ENCODE data around the gene FAM131C.
A peak's percentile ranks its signal among the peaks of the same experiment; 100 is the strongest.
"Not testable (repeated sequence)": the region's sequence is repeated elsewhere in the genome, so short reads cannot be mapped to it uniquely, and the experiment has no call there.

The FAM131C gene

DNA sequence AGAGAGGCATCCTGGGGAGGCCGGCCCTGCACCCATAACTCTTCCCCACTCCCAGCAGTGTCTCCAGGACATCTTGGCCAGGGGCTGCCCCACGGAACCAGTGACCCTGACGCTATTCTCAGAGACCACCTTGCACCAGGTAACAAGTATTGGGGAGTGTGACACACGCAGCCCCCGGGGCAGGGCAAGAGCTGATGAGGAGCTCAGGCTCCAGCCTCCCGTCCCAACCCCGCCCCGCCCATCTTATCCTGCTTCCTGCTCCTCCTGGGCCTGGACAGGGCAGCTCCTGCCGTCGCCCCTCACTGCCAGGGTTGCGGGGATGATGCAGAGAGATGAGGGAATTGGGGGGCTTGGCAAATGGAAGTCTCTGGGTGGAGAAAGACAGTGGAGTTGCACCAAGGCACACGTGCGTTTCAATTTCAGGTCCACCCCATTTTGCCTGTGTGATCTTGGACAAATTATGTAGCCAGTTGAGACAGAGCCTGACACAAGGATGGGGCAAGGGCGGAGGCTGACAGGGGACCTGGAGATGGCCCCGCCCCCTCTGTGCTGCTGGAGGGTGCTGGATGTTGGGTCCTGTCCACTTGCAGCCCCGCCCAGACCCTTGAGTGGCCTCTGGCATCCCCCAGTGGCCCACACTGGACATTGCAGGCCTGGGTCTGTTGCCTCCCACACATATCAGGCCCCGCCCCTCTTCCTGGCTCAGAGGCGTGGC lies 40.9 kb downstream of the FAM131C start:
- DNase-seq: peak; percentile 42

DNA sequence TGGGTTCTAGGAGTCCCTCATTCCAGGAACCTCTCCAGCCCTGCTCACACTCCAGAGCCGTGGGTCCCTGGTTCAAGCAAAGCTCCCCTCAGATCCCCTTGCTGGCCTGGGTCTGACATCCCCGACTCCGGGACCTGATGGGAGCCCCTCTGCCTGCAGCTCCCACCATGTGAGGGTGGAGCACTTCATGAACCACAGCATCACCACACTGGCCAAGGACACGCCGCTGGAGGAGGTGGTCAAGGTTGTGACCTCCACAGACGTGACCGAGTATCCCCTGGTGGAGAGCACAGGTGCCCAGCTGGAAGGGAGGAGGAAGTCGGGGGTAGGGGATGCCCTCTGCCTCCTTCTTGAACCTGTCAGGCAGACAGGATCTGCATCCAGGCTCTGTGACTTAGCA lies 41.9 kb downstream of the FAM131C start:
- no peak for DNase-seq

DNA sequence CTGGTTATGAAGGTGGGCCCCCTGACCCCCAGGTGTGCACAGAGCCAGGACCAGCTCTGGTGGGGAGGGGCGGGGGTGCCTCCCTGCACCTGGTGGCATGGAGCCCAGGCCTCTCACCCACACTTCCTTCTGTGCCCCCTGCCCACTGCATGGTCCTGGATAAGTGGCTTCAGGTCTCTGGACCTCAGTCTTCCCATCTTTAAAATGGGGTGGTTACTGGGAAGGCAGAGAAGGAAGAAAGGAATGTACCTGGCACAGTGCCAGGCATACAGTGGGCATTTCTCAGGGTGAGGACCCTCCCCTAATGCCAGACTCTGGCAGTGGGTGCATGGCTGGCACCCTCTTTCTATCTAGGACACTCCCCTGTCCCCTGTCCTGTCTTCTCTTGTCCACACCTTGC lies 44.2 kb downstream of the FAM131C start:
- DNase-seq: no peak

DNA sequence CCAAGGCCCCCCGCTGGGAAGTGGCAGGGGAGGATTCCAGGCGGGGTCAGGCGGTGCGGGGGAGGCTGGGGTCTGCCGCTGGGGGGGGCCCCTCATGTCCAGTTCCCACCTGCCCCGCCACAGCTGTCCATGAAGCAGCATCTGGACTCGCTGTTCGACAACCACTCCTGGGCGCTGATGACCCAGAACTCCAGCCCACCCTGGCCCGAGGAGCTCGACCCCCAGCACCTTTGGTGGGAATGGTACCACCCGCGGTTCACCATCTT lies 44.5 kb downstream of the FAM131C start:
- not testable (repeated sequence) for DNase-seq

DNA sequence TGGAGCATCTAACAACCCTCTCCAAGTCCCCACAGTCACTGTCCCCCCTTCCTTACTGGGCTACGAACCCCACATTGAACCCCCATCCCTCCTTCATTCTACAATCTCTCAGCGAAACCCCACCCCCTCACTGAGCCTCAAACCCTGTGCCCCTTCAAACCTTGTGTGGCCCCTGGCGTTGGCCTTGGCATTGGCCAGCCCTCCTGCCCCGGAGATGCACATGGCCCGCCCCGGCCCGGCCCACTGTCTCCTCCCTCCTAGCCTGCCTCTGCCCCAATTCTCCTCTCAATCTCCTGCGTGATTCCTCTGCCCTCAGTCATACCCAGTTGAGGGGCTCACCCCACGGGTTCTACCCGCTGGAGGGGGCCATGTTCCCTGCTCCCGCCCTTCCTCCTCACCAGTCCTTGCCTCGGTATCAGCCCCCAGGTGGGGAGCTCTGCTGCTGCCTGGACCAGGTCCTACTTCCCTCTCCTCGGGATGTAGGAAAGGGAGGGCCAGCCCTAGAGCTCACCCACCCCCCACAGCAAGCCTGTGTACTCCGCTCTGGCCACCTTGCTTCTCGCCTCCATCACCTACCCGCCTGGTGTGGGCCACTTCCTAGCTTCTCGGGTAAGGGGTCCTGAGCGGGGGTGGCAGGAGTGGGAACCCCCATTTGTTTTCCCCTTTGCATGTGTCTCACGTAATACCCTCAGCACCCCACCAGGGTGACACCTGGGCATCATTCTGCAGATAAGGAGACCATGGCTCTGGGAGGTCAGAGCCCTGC lies 45.0 kb downstream of the FAM131C start:
- no peak for DNase-seq

DNA sequence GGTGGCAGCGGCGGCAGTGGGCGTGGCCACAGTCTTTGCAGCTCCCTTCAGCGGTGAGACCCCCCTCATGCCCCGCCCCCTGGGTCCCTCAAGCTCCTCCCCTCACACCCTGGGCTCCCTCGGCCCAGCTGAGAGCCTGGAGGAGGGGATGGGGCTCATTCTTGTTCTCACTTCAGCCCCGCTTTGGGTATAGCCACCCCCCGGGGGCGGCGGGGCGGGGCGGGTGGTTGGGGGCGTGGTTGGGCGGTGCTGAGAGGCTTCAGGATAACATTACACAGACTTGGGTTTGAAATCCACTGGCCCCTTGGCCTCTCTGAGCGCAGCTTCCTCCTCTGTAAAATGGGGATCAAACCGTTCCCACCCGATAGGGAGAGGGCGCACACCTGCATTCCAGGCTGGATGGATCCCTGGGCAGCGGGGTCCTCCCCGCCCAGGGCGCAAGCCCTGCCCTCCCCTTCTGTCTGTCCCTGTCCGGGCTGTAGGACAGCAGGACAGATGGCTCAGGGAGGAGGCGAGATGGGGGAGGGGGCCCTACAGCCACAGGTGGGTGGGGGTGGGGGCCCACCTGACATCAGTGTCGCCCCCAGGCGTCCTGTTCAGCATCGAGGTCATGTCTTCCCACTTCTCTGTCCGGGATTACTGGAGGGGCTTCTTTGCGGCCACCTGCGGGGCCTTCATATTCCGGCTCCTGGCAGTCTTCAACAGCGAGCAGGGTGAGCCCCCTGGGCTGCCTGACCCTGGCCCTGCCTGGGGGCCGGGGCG lies 46.5 kb downstream of the FAM131C start:
- DNase-seq: no peak

DNA sequence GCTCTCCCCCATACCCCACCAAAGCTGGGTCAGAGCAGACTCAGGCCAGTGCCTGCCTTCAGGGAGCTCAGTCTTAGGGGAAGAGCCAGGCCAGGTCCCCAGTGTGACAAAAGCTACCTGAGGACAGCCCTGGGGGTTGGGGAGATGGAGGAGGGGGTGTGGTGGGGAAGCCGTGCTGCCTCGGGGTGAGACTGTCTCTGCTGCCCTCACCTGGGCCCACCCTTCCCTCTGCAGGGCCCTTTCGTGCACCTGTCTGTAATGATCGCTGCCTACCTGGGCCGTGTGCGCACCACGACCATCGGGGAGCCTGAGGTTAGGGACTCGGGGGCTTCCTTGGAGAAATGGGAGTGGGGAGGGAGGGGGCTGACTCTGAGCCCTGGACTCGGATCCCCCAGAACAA lies 47.1 kb downstream of the FAM131C start:
- DNase-seq: not testable (repeated sequence)

DNA sequence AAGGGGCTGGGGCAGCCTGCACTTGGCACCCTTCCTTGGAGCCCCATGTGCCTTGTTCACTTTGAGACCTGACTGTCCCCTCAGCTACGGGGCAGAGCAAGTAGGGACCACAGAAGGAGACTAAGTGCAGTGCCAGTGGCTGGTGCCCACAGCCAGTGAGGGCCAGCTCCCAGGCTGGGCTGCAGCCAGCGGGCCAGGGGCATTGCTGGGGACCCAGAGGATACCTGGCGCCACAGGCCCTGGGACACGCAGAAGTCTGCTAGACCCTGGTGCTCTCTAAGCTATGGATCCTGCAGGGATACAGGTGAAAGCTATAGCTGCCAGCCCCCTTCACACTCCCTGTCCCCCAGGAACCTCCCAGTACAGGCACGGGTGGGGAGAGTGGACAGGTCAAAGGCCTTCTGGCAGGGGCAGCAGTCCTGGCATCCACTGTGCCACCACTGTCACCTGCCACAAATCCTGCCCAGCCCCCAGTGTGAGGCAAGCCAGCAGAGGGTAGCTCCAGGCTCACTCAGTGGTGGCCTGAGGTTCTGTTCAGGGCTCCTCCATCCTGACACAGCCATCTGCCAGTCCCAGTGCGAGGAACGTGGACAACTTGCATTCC lies 50.3 kb downstream of the FAM131C start:
- no peak for DNase-seq

DNA sequence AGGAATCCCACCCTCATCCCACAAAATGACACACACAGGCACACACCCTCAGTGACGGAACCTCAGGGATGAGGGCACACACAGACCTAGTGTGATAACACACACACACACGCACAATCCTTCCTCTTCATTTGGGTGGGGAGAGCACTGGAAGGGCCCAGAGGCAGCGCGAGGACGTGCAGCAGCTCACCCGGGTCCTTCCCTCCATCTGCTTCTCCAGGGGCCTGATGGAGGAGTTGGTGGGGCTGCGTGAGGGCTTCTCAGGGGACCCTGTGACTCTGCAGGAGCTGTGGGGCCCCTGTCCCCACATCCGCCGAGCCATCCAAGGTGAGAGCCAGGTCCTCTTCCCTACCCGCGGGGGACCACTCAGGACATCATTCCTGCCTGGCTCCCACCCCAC lies 51.1 kb downstream of the FAM131C start:
- DNase-seq: no peak

DNA sequence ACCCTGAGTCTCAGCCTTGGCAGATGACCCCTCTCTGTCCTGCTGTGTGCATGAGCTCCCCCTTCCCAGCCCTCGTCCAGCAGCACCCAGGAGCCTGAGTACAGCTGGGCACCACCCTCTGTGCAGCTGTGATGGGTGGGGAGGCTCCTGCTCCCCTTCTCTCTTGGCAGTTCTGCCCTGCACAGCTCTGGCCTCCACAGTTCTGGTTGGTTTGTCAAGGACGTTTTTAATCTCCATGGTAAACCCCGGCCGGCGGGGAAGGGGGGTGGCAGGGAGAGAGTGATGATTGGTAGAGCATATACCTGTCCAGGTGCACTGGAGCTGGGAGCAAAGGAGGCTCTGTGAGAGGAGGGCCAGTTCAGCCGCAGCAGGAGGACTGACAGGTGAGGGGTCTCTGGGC lies 51.8 kb downstream of the FAM131C start, which contains the start of gene CLCNKA:
CLCNKA (plus strand) TSS at position 356 of the 400 bp plus-strand sequence. CDS start 584 bp downstream, outside the sequence.
- DNase-seq: no peak

DNA sequence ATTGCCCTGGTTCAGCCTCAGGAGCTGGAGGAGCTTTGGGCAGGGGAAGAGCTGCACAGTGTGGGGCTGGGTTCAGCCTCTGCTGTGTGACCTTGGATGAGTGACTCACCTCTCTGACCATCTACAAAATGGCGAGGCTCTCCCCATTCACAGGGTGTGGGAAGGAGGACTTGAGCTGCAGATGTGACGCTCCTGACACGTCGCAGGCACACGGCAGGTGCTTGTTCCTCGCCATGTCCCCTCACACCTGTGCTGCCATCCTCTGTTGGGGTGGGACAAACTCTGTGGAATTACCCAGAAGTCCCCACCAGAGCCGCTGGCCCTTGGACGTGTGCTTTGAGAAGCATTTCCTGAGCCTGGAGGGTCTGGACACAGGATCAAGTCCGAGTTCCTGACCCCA lies 52.6 kb downstream of the FAM131C start:
- not testable (repeated sequence) for DNase-seq

DNA sequence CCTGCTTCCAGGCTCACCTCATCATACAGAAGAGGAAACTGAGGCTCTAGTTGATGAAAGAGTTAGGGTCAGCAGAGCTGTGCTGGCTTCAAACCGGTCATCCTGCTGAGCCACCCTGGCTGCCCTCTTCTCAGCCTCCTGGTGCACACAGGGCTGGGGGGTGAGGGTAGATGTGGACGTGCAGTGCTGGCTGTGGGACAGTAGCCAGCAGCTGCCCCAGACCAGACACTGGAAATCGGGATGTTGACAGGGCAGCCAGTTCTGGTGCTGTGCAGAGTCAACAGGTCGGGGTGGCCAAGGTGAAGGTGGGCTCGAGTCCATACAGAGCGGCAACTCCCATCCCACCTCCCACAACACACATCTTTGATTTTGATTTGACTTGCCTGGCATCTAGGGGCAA lies 53.1 kb downstream of the FAM131C start:
- DNase-seq: no peak

DNA sequence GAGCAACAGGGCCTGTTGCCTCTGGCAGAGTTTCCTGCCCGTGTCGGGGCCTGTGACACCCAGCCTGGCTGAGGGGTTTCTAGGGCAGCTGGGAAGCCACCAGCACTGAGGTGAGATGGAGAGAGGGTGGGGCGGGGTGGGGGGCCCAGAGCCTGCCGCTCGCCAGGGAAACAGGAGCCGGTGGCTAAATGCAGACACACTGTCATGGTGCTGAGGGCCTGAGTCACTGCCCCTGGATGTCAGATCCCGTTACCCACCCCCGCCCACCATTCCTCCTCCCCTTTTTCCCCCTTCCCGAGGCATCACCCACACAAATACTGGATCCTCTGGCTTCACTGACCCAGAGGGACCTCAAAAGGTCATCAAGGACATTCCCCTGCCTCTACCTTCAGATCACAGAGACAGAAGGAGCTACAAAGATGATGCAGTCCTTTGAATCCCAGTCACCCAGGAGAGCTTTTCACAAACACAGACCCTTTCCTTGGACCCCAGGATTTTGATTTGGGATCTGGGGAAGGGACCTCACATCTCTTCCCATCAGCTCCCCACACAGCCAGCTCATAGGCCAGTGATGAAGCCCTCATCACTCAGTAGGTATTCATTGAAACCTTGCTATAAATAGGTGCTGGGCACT lies 53.7 kb downstream of the FAM131C start:
- no peak for DNase-seq

DNA sequence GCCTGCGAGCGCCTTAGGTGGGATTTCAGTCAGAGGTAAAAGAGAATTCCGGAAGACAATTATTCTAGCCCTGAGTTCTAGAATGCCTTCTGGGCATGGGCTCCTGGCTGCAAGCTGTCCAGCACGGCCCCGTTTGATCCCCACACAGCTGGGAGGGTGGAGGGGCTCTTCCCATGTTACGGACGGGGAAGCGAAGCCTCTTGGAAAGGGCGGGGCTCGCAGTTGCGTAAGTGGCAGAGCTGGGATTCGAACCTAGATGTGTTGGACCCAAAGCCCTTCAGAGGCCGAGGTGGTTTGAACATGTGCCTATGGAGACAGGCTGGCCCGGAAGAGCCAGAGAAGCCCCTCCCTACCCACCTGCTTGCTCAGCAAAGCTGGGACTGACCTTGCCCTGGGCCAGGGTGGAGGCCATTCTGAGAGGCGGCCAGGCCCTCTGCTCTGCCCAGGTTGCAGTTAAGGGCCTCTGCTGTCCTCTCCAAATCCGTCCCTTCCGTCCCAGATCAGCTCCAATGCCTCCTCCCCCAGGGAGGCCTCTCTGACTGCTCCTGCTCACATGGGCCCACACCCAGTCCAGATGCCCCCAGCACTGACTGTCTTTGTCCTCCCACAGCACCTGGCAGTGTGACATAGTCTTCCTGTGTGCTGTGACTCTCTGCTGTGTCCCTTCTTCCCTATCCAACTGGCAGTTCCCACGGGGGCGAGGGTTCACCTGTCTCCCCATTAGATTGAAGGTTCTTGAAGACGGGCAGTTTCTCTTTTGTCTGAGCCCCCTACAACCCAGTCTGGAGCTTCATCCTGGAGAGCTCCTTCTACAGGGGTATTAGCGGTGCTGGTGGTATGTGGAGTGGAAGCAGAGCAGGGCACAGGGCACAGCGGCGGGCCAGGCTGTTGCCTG lies 54.5 kb downstream of the FAM131C start:
- DNase-seq: no peak

DNA sequence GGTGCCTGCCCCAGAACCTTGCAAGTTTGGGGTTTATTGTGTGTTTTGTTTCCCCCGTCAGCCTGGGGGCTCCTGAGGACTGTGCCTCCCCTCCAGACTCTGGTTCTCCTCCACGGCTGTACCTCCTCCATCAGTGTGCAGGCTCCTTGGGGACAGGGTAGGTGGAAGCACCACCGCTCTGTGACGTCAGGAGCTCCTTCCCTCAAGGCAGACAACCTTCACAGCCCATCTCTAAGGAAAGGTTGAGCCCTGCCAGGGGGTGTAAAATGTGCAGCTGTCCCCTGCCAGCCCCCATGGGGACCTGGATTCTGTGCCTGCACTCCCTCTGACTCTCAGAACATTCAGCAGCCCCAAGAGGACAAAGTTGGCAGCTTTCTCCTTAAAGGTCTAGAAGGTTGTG lies 55.1 kb downstream of the FAM131C start:
- no peak for DNase-seq

DNA sequence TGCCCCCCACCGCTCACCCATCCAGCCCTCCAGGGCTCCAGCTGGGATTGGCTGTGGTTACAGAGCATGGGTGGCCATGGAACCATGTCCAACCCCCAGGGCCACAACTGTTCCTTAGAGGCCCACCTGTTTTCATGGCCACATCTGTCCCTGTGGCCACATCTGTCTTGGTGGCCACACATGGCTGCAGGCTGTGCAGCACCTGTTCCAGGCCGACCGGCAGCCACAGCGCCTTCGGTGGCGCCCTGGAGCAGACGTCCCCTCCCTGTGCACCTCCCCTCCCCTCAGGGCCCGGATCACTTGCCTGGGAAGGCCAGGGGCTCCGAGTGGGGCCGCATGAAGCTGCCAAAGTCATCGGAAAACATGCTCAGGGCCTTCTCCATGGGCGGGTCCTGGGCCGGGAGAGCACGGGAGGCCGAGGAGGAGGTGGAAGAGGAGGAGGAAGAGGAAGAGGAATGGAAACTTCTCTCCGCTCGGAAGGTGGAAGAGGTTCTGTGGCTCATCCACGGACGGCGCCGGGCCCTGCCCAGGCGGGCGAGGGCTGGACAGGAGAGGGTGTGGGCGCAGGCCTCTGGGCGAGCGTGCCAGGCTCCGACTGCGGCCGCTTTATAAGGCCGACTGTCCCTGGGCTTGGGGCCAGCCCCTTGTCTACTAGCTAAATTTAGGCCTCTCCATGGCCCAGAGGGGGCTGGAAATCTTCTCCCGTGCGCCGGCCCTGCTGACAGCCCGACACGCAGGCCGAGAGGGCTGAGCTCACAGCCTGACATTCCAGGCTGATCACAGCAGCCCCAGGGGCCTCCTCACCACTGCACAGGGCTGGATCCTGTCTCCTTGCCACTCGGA lies 55.8 kb downstream of the FAM131C start, which contains the start of gene HSPB7:
HSPB7 (minus strand) TSS at position 583 of the 843 bp plus-strand sequence; CDS start at position 503, 80 bp downstream.
- DNase-seq: no peak

DNA sequence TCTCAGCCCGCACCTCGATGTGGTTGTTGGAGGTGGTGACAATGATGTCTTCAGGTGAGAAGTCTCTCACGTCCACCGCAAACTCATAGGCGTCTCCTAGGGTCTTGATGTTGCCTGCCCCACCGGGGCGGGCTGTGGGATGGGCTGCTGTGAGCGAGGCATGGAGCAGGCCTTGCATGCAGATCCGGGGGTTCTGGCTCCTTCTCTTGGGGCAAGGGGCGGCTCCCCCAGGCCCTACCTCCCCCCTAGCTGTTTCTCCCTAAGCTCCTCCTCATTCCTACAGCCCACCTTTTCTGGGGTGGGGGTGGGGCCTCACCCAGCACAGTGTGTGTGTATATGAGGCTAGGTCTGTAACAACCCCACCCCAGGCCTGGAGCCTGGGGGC lies 56.4 kb downstream of the FAM131C start:
- no peak for DNase-seq

DNA sequence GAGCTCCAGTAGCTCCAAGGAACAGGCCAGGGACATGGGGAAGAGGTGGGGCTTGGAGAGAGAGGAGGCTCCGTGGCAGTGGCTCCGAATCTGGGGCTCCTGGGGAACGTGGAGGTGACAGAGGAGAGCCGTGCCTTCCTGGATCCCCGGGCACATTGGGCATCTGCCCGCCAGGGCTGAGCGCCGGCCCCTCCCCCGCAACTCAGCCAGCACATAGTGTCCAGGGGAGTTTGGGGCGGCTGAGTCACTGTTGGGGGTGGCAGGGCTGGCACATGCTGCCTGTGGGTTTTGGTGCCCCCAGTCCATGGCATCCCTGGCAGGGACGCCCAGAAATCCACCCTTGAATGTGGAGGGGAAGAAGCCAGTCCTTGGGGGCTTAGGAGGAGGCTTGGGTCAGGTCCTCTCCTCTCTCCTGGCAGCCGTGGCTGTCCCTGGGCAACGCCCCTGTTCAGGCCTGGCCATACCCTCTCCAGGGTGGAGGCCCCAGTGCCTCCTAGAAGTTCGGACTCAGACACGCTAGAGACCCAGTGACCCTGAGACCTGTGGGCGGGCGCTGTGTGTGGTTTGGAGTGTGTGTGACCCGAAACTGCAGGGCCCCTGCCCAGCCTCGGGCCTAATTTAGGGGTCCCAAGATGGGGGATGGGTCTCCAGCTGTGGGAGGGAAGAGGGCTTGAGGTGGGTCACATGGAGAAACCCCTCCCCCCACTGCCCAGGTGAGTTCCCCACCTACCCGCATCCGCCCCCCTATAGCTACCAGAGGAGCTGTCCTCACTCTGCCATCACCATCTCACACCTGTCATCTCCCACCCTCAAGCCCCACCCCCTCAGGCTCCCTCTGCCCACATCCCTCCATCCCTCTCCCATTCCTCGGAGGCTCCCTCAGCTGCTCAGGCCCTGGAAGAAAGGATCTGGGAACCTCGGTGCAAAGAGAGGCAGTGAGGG lies 57.2 kb downstream of the FAM131C start:
- no peak for DNase-seq

DNA sequence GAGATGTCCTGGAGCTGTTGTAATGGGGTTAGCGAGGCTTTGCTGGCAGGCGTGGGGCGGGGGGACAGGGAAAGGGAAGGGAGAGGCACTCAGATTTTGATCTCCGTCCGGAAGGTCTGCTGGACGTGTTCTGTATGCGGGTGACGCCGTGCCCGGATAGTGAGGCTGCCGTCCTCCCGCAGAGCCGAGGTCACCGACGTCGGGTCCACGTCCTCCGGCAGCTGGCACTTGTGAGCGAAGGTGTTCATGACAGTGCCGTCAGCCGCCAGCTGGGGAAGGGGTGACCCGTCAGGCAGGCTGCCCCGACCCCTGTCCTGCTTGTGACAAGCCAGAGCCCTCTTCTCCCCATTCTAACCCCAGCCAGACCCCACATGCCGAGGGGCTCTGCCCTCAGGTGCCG lies 58.0 kb downstream of the FAM131C start:
- DNase-seq: no peak
